ENCODE measurements around the gene MRPL50.

The MRPL50 gene

GRCh38 chr9:101372327-101373118 is 25.9 kb downstream of the MRPL50 start:
- DNase-seq = no peak

- DNase-seq = no peak
Observed at GRCh38 chr9:101371813-101372212, 26.6 kb downstream of the MRPL50 start.

DNA sequence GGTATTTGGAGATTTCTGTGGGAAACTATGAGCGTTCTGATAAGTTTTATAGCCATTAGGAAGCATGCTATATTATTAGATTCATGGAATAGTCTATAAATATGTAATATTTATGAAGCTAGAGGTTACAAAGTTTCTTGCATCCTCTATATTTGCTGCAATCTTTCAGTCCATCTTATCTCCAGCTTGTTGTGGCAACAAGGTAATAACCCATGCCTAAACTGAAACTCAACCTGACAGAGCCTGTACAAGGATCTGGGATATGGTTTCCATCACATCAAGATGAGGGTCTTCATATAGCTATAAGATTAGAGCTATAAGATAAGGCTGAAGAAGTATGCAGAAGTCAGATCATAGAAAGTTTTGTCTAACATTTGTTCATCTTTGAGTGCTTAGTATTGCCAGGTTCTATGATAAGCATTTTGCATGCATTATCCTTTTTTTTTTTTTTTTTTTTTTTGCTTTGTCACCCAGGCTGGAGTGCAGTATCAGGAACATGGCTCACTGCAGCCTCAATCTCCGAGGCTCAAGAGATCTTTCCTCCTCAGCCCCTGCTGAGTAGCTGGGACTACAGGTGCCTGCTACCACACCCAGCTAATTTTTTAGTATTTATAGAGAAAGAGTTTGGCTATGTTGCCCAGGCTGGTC is 28.4 kb downstream of the MRPL50 start:
- DNase-seq = no peak

GRCh38 chr9:101369286-101369685 is 29.1 kb downstream of the MRPL50 start:
- no peak for DNase-seq

DNA sequence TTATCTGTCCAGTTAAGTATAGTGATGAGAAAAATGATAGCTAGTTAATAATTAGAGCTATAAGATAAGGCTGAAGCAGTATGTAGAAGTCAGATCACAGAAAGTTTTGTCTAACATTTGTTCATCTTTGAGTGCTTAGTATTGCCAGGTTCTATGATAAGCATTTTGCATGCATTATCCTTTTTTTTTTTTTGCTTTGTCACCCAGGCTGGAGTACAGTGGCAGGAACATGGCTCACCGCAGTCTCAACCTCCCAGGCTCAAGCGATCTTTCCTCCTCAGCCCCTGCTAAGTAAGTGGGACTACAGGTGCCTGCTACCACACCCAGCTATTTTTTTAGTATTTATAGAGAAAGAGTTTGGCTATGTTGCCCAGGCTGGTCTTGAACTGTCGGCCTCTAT is 31.1 kb downstream of the MRPL50 start:
- DNase-seq = no peak

GRCh38 chr9:101366038-101366756 is 32.2 kb downstream of the MRPL50 start:
- no peak for DNase-seq

- no peak for DNase-seq
Observed at GRCh38 chr9:101365181-101365580, 33.2 kb downstream of the MRPL50 start.

DNA sequence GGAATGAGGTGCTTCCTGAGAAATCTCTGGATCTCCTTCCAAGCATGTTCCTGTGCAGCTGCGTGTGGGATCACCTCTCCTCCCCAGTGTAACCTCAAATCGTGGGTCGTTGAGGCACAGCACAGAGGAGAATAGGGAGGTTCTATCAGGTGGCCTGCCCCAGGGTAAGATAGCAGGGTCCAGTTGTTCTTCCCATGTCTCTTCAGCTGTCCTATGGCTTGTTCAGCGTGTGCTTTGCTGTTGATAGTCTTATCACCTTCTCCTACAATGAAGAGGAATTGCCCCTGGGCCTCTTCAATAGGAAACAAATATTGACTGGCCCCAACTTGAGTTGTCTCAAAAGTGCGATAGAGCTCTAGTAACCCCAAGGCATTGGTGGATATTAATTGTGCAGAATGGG is 36.0 kb downstream of the MRPL50 start:
- no peak for DNase-seq

DNA sequence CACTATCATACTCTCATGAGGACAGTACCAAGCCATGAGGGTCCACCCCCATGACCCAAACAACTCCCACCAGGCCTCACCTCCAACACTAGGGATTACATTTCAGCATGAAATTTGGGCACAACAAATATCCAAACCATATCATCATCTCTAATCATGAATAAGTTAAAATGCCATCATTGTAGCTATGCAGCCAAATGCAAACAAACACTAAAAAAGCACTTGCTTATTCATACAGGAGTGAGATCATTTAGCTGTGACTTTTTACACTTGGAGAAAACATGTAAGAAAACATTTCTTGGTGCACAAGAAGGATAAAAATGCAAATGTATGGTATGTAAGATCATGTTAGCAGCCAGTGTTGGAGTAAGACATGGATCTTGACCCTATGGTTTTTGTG is 37.8 kb downstream of the MRPL50 start:
- no peak for DNase-seq

GRCh38 chr9:101359679-101360078 is 38.7 kb downstream of the MRPL50 start:
- DNase-seq = no peak

GRCh38 chr9:101356619-101357018 is 41.8 kb downstream of the MRPL50 start:
- DNase-seq = no peak

GRCh38 chr9:101354765-101355708 is 43.4 kb downstream of the MRPL50 start:
- DNase-seq = no peak

GRCh38 chr9:101354143-101354764 is 44.2 kb downstream of the MRPL50 start:
- DNase-seq = no peak

GRCh38 chr9:101353683-101354082 is 44.7 kb downstream of the MRPL50 start:
- no peak for DNase-seq

- DNase-seq = no peak
Observed at GRCh38 chr9:101352892-101353463, 45.4 kb downstream of the MRPL50 start.

- no peak for DNase-seq
Observed at GRCh38 chr9:101350285-101350684, 48.1 kb downstream of the MRPL50 start.

GRCh38 chr9:101342595-101342994 is 55.8 kb downstream of the MRPL50 start:
- no peak for DNase-seq

- DNase-seq = no peak
Observed at GRCh38 chr9:101341958-101342357, 56.5 kb downstream of the MRPL50 start.
